A549 (cell line): ENCODE data around the gene NBEAL2. TPM values are rescaled to one million over a fixed set of nuclear protein-coding genes. Genes with fewer than 3 reads are reported as not detected.

ENCODE experiments used
- ATAC-seq, 2 experiments: fragments of 200-7000 bp in 1 of 2; fragments of >200 bp in 1 of 2; cut with Nextera tagmentation in 1 of 2; cut with Tn5 transposase in 1 of 2; 3 replicates each; pipeline versions ENCODE4 v1.8.0 to v1.9.1; 2018 to 2020; ENCODE audit warnings: mild to moderate bottlenecking in 1 of 2, moderate library complexity in 1 of 2
- CTCF ChIA-PET: fragments of 300-600 bp; sonication (Branson Sonifier 250); formaldehyde crosslinking; extraction: SDS; loops from one replicate; lab custom pipeline; 2021; ENCODE audit warnings: antibody characterized with exemption, inconsistent platforms; lab: Yijun Ruan, JAX
- POLR2A ChIA-PET: fragments of 350-600 bp; formaldehyde crosslinking; extraction: SDS; loops from one replicate; lab custom pipeline; 2021; ENCODE audit warnings: antibody characterized with exemption, inconsistent platforms; lab: Yijun Ruan, JAX
- DNase-seq, 2 experiments: peaks; one replicate each; pipeline versions ENCODE4 v3.0.0 to v3.0.0-alpha.2; 2011 to 2016; ENCODE audit warnings: low read depth in 1 of 2, low spot score in 1 of 2
- FAIRE-seq: peaks from 2 replicates; lab custom pipeline; 2011; peaks lifted over from hg19 to GRCh38; lab: Jason Lieb, UNC
- H3K27ac ChIP-seq, 2 experiments: fragments of >200 bp; sonication (Bioruptor Twin); formaldehyde crosslinking; 3 replicates each; pipeline ENCODE4 v1.5.1; 2016 to 2017
- H3K4me1 ChIP-seq: fragments of >200 bp; sonication (Bioruptor Twin); formaldehyde crosslinking; 3 replicates; pipeline ENCODE4 v1.6.1; 2016
- H3K4me2 ChIP-seq: fragments of >200 bp; sonication (Bioruptor Twin); formaldehyde crosslinking; 3 replicates; pipeline ENCODE4 v1.6.1; 2016
- H3K4me3 ChIP-seq: fragments of >200 bp; sonication (Bioruptor Twin); formaldehyde crosslinking; 3 replicates; pipeline ENCODE4 v1.5.1; 2016
- H3K9me3 ChIP-seq: fragments of >200 bp; sonication (Bioruptor Twin); formaldehyde crosslinking; 3 replicates; pipeline ENCODE4 v1.6.1; 2016
- CBX2 ChIP-seq: fragments of 200-600 bp; sonication (generic); IDR thresholded peaks from 2 replicates; pipeline ENCODE4 v1.6.1; 2016; ENCODE audit warnings: low read depth, mild to moderate bottlenecking, borderline replicate concordance
- CEBPB ChIP-seq, 2 experiments: fragments of >200 bp in 1 of 2; sonication (Bioruptor Twin) in 1 of 2; formaldehyde crosslinking in 1 of 2; IDR thresholded peaks; 2 replicates each; pipeline ENCODE4 v1.6.1; 2012 to 2016
- CHD2 ChIP-seq: fragments of 150-350 bp; IDR thresholded peaks from 2 replicates; pipeline ENCODE4 v1.6.1; 2014; ENCODE audit warnings: low read length; ENCODE audit not compliant: partially characterized antibody
- CHD4 ChIP-seq: fragments of 200-600 bp; sonication (generic); IDR thresholded peaks from 2 replicates; pipeline ENCODE4 v1.6.1; 2016; ENCODE audit warnings: antibody characterized with exemption, mild to moderate bottlenecking, borderline replicate concordance
- EP300 ChIP-seq, 2 experiments: fragments of >200 bp; sonication (Bioruptor Twin); formaldehyde crosslinking; IDR thresholded peaks; 2 replicates in 1 of 2; 3 replicates in 1 of 2; pipeline ENCODE4 v1.6.1; 2016 to 2017
- ESRRA ChIP-seq: fragments of 150-350 bp; IDR thresholded peaks from 2 replicates; pipeline ENCODE4 v1.6.1; 2014; ENCODE audit warnings: mild to moderate bottlenecking, low read length, borderline replicate concordance
- FOSB ChIP-seq: fragments of 250-450 bp; sonication (Bioruptor Pico); IDR thresholded peaks from 2 replicates; pipeline ENCODE4 v1.5.0; 2020; ENCODE audit warnings: mild to moderate bottlenecking, moderate library complexity
- FOSL2 ChIP-seq, 2 experiments: fragments of 450-650 bp in 1 of 2; fragments of >200 bp in 1 of 2; sonication (Bioruptor Twin) in 1 of 2; formaldehyde crosslinking; IDR thresholded peaks; 2 replicates each; pipeline versions ENCODE4 v1.5.0 to v1.6.1; 2016 to 2020; ENCODE audit warnings: mild to moderate bottlenecking in 1 of 2, moderate library complexity in 1 of 2
- HOXB5 ChIP-seq: fragments of 250-450 bp; sonication (Bioruptor Pico); IDR thresholded peaks from 2 replicates; pipeline ENCODE4 v1.5.0; 2020; ENCODE audit warnings: mild to moderate bottlenecking, moderate library complexity
- JUN ChIP-seq, 2 experiments: fragments of >200 bp; sonication (Bioruptor Twin); formaldehyde crosslinking; IDR thresholded peaks; 2 replicates in 1 of 2; 3 replicates in 1 of 2; pipeline ENCODE4 v1.6.1; 2016 to 2017
- JUNB ChIP-seq: fragments of >200 bp; sonication (Bioruptor Twin); formaldehyde crosslinking; IDR thresholded peaks from 2 replicates; pipeline ENCODE4 v1.6.1; 2016
- KDM5A ChIP-seq: fragments of 200-600 bp; sonication (generic); IDR thresholded peaks from 2 replicates; pipeline ENCODE4 v1.6.1; 2016; ENCODE audit warnings: antibody characterized with exemption, mild to moderate bottlenecking
- MAFK ChIP-seq: fragments of 450-650 bp; IDR thresholded peaks from 2 replicates; pipeline ENCODE4 v1.6.1; 2014; ENCODE audit not compliant: partially characterized antibody
- MAZ ChIP-seq: fragments of 150-350 bp; IDR thresholded peaks from 2 replicates; pipeline ENCODE4 v1.6.1; 2014; ENCODE audit warnings: antibody characterized with exemption, low read depth, low read length, borderline replicate concordance
- MYC ChIP-seq: IDR thresholded peaks from 2 replicates; pipeline ENCODE4 v1.6.1; 2012; ENCODE audit warnings: mild to moderate bottlenecking, inconsistent platforms, low read length, improper control_type of control experiment, borderline replicate concordance
- NR3C1 ChIP-seq: fragments of >200 bp; sonication (Bioruptor Twin); formaldehyde crosslinking; IDR thresholded peaks from 3 replicates; pipeline ENCODE4 v1.6.1; 2017
- PHF8 ChIP-seq: fragments of 200-600 bp; sonication (generic); IDR thresholded peaks from 2 replicates; pipeline ENCODE4 v1.6.1; 2016; ENCODE audit warnings: low read depth, mild to moderate bottlenecking, antibody characterized with exemption, moderate library complexity, borderline replicate concordance
- POLR2A ChIP-seq: IDR thresholded peaks from 2 replicates; pipeline ENCODE4 v1.6.1; 2012; ENCODE audit warnings: mild to moderate bottlenecking, low read length
- POLR2AphosphoS2 ChIP-seq: conservative IDR thresholded peaks from 2 replicates; pipeline ENCODE4 v1.6.1; 2012; ENCODE audit warnings: low read length, improper control_type of control experiment, inconsistent platforms
- RAD21 ChIP-seq, 2 experiments: fragments of >200 bp in 1 of 2; sonication (Bioruptor Twin) in 1 of 2; formaldehyde crosslinking in 1 of 2; IDR thresholded peaks in 1 of 2; conservative IDR thresholded peaks in 1 of 2; 2 replicates in 1 of 2; 3 replicates in 1 of 2; pipeline ENCODE4 v1.6.1; 2012 to 2018; ENCODE audit warnings: inconsistent platforms in 1 of 2
- RFX5 ChIP-seq: fragments of 450-650 bp; IDR thresholded peaks from 2 replicates; pipeline ENCODE4 v1.7.1; 2014; ENCODE audit warnings: antibody characterized with exemption, mild to moderate bottlenecking, moderate library complexity
- RNF2 ChIP-seq: fragments of 200-600 bp; sonication (generic); IDR thresholded peaks from 2 replicates; pipeline ENCODE4 v1.6.1; 2016; ENCODE audit warnings: low read depth, mild to moderate bottlenecking, antibody characterized with exemption, moderate library complexity, borderline replicate concordance
- TFCP2L1 ChIP-seq: fragments of 250-450 bp; sonication (Bioruptor Pico); IDR thresholded peaks from 2 replicates; pipeline ENCODE4 v1.5.0; 2021; ENCODE audit warnings: mild to moderate bottlenecking
- ZFP36 ChIP-seq: fragments of 450-650 bp; IDR thresholded peaks from 2 replicates; pipeline ENCODE4 v1.6.1; 2014; ENCODE audit warnings: borderline replicate concordance; ENCODE audit not compliant: partially characterized antibody
- ZSCAN20 ChIP-seq: fragments of 250-450 bp; sonication (Bioruptor Pico); IDR thresholded peaks from 2 replicates; pipeline ENCODE4 v1.8.0; 2022; ENCODE audit warnings: mild to moderate bottlenecking, moderate library complexity
- WGBS: methylation state at CpG from one replicate; pipeline ENCODE4 v1.1.6; 2017; ENCODE audit errors: missing lambda C conversion rate; 5-methylcytosine and 5-hydroxymethylcytosine counted together
- polyA plus RNA-seq, 4 experiments: library from polyadenylated mRNA; depleted of rRNA in 3 of 4; stranded (reverse); fragments of >200 nt; fragmentation: RNase III in 1 of 4; extraction: RNeasy Plus Mini Kit Qiagen cat#74134 plus additional on column Dnase treatment in 1 of 4; gene quantifications; 2 replicates in 3 of 4; 3 replicates in 1 of 4; pipeline ENCODE4 v1.2.3, GENCODE V29; 2011 to 2017
- TF ChIP-seq, protein P1 (sequence below): IDR thresholded peaks from 2 replicates; pipeline ENCODE4 v1.6.1; 2012; ENCODE audit warnings: low read depth, borderline replicate concordance
- TF ChIP-seq, protein P2 (sequence below): fragments of >200 bp; sonication (Bioruptor Twin); formaldehyde crosslinking; IDR thresholded peaks from 3 replicates; pipeline ENCODE4 v1.6.1; 2016
- TF ChIP-seq, protein P3 (sequence below): IDR thresholded peaks from 2 replicates; pipeline ENCODE4 v1.6.1; 2012
- TF ChIP-seq, protein P4 (sequence below): fragments of 150-350 bp; IDR thresholded peaks from 2 replicates; pipeline ENCODE4 v1.6.1; 2014; ENCODE audit warnings: low read depth, mild to moderate bottlenecking, low read length
- TF ChIP-seq, protein P5 (sequence below): fragments of 450-650 bp; IDR thresholded peaks from 2 replicates; pipeline ENCODE4 v1.6.1; 2014; ENCODE audit warnings: antibody characterized with exemption

The NBEAL2 gene
- polyA plus RNA-seq, 2 of the 4 experiments (the other 2 are of a cell fraction), result 9.6 to 47.3 TPM

DNA sequence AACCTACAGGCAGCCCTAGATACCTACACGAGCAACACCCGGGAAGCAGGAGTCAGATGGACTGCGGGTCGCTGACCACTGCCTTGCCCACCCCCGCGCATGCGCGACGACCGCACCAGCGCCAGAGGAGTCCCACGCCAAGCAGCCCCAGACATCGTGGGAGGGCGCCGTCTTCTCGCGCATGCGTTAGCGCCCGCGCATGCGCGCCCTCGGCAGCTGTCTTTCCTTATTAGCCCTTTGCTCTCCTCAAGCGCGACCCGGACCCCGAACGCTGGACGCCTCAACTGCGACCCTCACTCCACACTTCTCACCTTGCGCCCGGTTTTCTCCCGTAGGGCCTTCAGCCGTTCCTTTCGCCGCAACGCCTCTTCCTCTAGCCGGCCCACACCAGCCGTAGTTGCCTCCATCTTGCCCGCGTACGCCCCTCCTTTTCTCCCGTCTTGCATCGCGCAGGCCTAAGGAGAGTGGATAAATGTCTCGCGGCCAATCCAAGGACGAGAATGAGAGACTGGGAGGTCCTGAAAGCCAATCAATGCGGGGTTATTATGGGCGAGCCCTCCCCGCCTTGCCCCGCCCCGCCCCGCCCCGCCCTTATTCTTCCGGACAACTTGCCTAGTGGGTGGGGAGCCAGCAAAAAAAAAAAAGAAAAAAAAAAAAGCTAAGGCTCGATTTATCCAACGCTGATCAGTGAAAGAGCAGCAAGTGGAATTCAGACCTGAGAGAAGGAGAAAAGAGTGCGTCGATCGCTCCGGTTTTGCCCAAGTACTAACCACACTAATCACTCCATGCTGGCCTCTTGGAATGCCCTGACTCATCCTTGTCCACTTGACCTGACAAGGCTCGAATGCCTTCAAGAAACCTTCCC is 2.9 kb upstream of the NBEAL2 start, which contains the start of gene CCDC12:
Gene CCDC12 (minus strand): TSS at position 420 of the 865 bp plus-strand sequence. CDS start 13 bp downstream, at position 407.
- Histone ChIP-seq H3K27ac (peak within 1 kb of the TSS; percentile 91 to 97), H3K9me3 (no peaks in the 10 kb centered on the region), H3K4me3 (peak within 1 kb of the TSS; percentile 74)
- peak; percentile 72 to 92 for ATAC-seq
- CTCF ChIA-PET, result interaction anchor here (0.8 to 1.5 kb wide), 4 partner anchors 22 to 67 kb away, joined by 3 to 5 read pairs (median 4); no protein-coding TSS in a partner anchor
- no peak for FAIRE-seq
- TF ChIP-seq CEBPB (IDR thresholded peaks at IDR 0.05), result no peak
- TF ChIP-seq MAFK, result peak; percentile 36
- TF ChIP-seq CBX2, result no peak
- TF ChIP-seq, protein P1, sequence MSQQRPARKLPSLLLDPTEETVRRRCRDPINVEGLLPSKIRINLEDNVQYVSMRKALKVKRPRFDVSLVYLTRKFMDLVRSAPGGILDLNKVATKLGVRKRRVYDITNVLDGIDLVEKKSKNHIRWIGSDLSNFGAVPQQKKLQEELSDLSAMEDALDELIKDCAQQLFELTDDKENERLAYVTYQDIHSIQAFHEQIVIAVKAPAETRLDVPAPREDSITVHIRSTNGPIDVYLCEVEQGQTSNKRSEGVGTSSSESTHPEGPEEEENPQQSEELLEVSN, result 0 out of 2 replicates have a peak, but pooled peaks have one; percentile 32
- TF ChIP-seq, protein P2, sequence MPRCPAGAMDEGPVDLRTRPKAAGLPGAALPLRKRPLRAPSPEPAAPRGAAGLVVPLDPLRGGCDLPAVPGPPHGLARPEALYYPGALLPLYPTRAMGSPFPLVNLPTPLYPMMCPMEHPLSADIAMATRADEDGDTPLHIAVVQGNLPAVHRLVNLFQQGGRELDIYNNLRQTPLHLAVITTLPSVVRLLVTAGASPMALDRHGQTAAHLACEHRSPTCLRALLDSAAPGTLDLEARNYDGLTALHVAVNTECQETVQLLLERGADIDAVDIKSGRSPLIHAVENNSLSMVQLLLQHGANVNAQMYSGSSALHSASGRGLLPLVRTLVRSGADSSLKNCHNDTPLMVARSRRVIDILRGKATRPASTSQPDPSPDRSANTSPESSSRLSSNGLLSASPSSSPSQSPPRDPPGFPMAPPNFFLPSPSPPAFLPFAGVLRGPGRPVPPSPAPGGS, result 0 out of 3 replicates have a peak, but pooled peaks have one; percentile 49
- no peak for TF ChIP-seq EP300 (IDR thresholded peaks at IDR 0.05)
- TF ChIP-seq JUN (IDR thresholded peaks at IDR 0.05), result peak; percentile 31 to 84; a peak in 3 of 5 replicates
- TF ChIP-seq, protein P3, sequence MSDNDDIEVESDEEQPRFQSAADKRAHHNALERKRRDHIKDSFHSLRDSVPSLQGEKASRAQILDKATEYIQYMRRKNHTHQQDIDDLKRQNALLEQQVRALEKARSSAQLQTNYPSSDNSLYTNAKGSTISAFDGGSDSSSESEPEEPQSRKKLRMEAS, result peak; percentile 62
- peak; percentile 27; the same call in 1 of the 2 replicates for TF ChIP-seq MYC
- peak; percentile 51; the same call in 1 of the 2 replicates for TF ChIP-seq KDM5A
- TF ChIP-seq, protein P4, sequence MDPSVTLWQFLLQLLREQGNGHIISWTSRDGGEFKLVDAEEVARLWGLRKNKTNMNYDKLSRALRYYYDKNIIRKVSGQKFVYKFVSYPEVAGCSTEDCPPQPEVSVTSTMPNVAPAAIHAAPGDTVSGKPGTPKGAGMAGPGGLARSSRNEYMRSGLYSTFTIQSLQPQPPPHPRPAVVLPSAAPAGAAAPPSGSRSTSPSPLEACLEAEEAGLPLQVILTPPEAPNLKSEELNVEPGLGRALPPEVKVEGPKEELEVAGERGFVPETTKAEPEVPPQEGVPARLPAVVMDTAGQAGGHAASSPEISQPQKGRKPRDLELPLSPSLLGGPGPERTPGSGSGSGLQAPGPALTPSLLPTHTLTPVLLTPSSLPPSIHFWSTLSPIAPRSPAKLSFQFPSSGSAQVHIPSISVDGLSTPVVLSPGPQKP, result no peak
- peak; percentile 71; the same call in 1 of the 2 replicates for TF ChIP-seq PHF8
- no peak for TF ChIP-seq TFCP2L1 (CRISPR knock-in tag)
- TF ChIP-seq, protein P5, sequence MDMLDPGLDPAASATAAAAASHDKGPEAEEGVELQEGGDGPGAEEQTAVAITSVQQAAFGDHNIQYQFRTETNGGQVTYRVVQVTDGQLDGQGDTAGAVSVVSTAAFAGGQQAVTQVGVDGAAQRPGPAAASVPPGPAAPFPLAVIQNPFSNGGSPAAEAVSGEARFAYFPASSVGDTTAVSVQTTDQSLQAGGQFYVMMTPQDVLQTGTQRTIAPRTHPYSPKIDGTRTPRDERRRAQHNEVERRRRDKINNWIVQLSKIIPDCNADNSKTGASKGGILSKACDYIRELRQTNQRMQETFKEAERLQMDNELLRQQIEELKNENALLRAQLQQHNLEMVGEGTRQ, result no peak
- no peak for TF ChIP-seq FOSL2 (IDR thresholded peaks at IDR 0.05)
- peak; percentile 74 for TF ChIP-seq FOSL2 (CRISPR knock-in tag; IDR thresholded peaks at IDR 0.05)
- TF ChIP-seq POLR2AphosphoS2, result no peak
- peak; percentile 37; the same call in 1 of the 2 replicates for TF ChIP-seq POLR2A
- no peak for TF ChIP-seq RNF2
- TF ChIP-seq JUNB, result no peak
- no peak for TF ChIP-seq RFX5
- TF ChIP-seq, all 56 proteins: peak for 10
- peak; percentile 95 to 97 for DNase-seq
- peaks cover 51% of the 10 kb centered on the region for H3K4me1 ChIP-seq
- POLR2A ChIA-PET, result interaction anchor here (0.5 to 2.0 kb wide), 28 partner anchors 8 to 1943 kb away, joined by 3 to 33 read pairs (median 5); partner anchors contain the start of gene PTPN23
- H3K4me2 ChIP-seq, result peak within 1 kb of the TSS; percentile 81
- WGBS, result 1% methylated on average over 57 of the region's 64 CpGs

DNA sequence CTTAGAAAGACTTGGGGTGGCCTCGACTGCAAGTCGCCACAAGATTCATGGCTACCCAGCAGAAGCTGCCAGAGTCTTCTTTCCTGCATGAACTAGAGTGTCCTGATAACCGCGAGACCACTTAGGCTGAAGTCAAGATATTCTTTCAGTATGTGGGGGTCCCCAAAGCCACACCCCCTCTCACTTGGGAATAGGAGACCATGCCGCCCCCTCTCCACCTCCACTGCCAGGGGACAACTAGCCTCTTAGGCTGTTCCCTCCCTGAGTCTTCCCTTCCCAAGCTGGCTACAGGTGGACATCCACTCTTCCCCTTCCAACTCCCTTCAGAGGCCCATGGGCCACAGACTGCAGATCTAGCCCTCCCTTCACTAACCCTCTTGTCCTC is 1.7 kb upstream of the NBEAL2 start:
- no peaks in the 10 kb centered on the region for H3K9me3 ChIP-seq
- POLR2A ChIA-PET, result interaction anchor here (0.9 to 2.0 kb wide), 2 partner anchors 43 to 52 kb away, joined by 3 to 4 read pairs; no protein-coding TSS in a partner anchor
- CTCF ChIA-PET, result interaction anchor here (0.8 to 1.8 kb wide), 7 partner anchors 21 to 69 kb away, joined by 3 to 5 read pairs (median 3); no protein-coding TSS in a partner anchor
- ATAC-seq (no peak), FAIRE-seq (no peak), DNase-seq (no peak)
- H3K27ac ChIP-seq, result peak overlapping the region; percentile 91 to 97
- H3K4me1 ChIP-seq, result peaks cover 45% of the 10 kb centered on the region
- peak overlapping the region; percentile 81; the same call in 2 of the 3 replicates for H3K4me2 ChIP-seq
- 100% methylated on average over 4 of the region's 5 CpGs for WGBS
- H3K4me3 ChIP-seq, result no peak overlapping the region
- TF ChIP-seq RAD21 (conservative IDR thresholded peaks at IDR 0.05 in 1 of 2, IDR thresholded peaks at IDR 0.05 in 1 of 2) (no peak), JUN (IDR thresholded peaks at IDR 0.05) (no peak), HOXB5 (no peak), CHD2 (no peak), CHD4 (no peak), NR3C1 (no peak), FOSB (CRISPR knock-in tag) (no peak), ZFP36 (no peak), ESRRA (no peak), POLR2AphosphoS2 (no peak), MAZ (no peak), RFX5 (no peak), ZSCAN20 (CRISPR knock-in tag) (no peak)
- TF ChIP-seq, protein P3, result no peak
